AG04450 (cell line): Measurements from ENCODE around the gene MOK. TPM values are rescaled to one million over a fixed set of nuclear protein-coding genes. Genes with fewer than 3 reads are reported as not detected.

Source experiments
- CTCF ChIA-PET: fragments of 300-600, 350-600 bp; formaldehyde crosslinking; extraction: SDS; loops from one replicate; lab custom pipeline; 2022; ENCODE audit warnings: antibody characterized with exemption, inconsistent platforms; lab: Charles Lee
- POLR2A ChIA-PET: fragments of 350-600 bp; formaldehyde crosslinking; extraction: SDS; loops from one replicate; lab custom pipeline; 2021; ENCODE audit warnings: antibody characterized with exemption, inconsistent platforms; lab: Yijun Ruan, JAX
- DNase-seq: peaks from one replicate; pipeline ENCODE4 v3.0.0-alpha.2; 2011; ENCODE audit warnings: low read depth, low spot score
- H3K27ac ChIP-seq: one replicate; pipeline ENCODE4 v1.5.1; 2012; ENCODE audit warnings: low read depth, low read length, control low read depth
- H3K27me3 ChIP-seq: one replicate; pipeline ENCODE4 v1.6.0; 2012; ENCODE audit warnings: low read length; ENCODE audit not compliant: control insufficient read depth, insufficient read depth
- H3K4me3 ChIP-seq: 2 replicates; pipeline ENCODE4 v1.5.1; 2011; ENCODE audit warnings: mild to moderate bottlenecking, low read depth, low read length, control low read depth
- H3K9me3 ChIP-seq: 2 replicates; pipeline ENCODE4 v1.5.1; 2012; ENCODE audit warnings: low read length; ENCODE audit not compliant: control insufficient read depth, insufficient read depth
- CTCF ChIP-seq: IDR thresholded peaks from 2 replicates; pipeline ENCODE4 v1.5.1; 2011; ENCODE audit warnings: low read depth, low read length, control low read depth, inconsistent platforms
- polyA plus RNA-seq: library from polyadenylated mRNA; depleted of rRNA; stranded (reverse); fragments of >200 nt; gene quantifications from 2 replicates; pipeline ENCODE4 v1.2.3, GENCODE V29; 2011

MOK gene
- polyA plus RNA-seq, 1 experiment = 12.6 TPM

GRCh38 chr14:102262929-102263462 lies 42.0 kb downstream of the MOK start:
- ChIA-PET POLR2A (no interaction called here), CTCF (no interaction called here)
- TF ChIP-seq CTCF = no peak
- Histone ChIP-seq H3K4me3 (no peak overlapping the region), H3K9me3 (no peaks in the 10 kb centered on the region), H3K27ac (peak overlapping the region; percentile 52), H3K27me3 (no peaks in the 10 kb centered on the region)
- DNase-seq = no peak

- Histone ChIP-seq H3K9me3 (no peaks in the 10 kb centered on the region), H3K27ac (no peak overlapping the region), H3K4me3 (no peak overlapping the region), H3K27me3 (no peaks in the 10 kb centered on the region)
- POLR2A ChIA-PET = no interaction called here
- no peak for DNase-seq
- CTCF ChIA-PET = no interaction called here
- TF ChIP-seq CTCF = no peak
These were observed 46.8 kb downstream of the MOK start for GRCh38 chr14:102258136-102258535.

- ChIA-PET CTCF (no interaction called here), POLR2A (no interaction called here)
- no peak for DNase-seq
- H3K27ac ChIP-seq = peak overlapping the region; percentile 97
- no peak overlapping the region for H3K4me3 ChIP-seq
- no peaks in the 10 kb centered on the region for H3K27me3 ChIP-seq
- H3K9me3 ChIP-seq = no peaks in the 10 kb centered on the region
- TF ChIP-seq CTCF = no peak
These were observed 48.2 kb downstream of the MOK start for GRCh38 chr14:102256716-102257115.

- ChIA-PET POLR2A (interaction anchor here (0.6 kb wide), 1 partner anchor 301 kb away, joined by 3 read pairs; no protein-coding TSS in a partner anchor), CTCF (interaction anchor here (1.1 kb wide), 1 partner anchor 40 kb away, joined by 4 read pairs; no protein-coding TSS in a partner anchor)
- Histone ChIP-seq H3K9me3 (no peaks in the 10 kb centered on the region), H3K27ac (peak overlapping the region; percentile 97), H3K4me3 (no peak overlapping the region), H3K27me3 (no peaks in the 10 kb centered on the region)
- peak; percentile 61 for DNase-seq
- no peak for TF ChIP-seq CTCF
These were observed 49.4 kb downstream of the MOK start for GRCh38 chr14:102255401-102256190.
